IPS-11a (cell line): Measurements from ENCODE around the gene TK1.
"Not testable (repeated sequence)": the region's sequence is repeated elsewhere in the genome, so short reads cannot be mapped to it uniquely, and the experiment has no call there.

ENCODE experiments used
- H3K4me3 ChIP-seq: one replicate; pipeline ENCODE4 v1.5.1; 2013; ENCODE audit warnings: low read depth, low read length, control low read depth

The TK1 gene

DNA sequence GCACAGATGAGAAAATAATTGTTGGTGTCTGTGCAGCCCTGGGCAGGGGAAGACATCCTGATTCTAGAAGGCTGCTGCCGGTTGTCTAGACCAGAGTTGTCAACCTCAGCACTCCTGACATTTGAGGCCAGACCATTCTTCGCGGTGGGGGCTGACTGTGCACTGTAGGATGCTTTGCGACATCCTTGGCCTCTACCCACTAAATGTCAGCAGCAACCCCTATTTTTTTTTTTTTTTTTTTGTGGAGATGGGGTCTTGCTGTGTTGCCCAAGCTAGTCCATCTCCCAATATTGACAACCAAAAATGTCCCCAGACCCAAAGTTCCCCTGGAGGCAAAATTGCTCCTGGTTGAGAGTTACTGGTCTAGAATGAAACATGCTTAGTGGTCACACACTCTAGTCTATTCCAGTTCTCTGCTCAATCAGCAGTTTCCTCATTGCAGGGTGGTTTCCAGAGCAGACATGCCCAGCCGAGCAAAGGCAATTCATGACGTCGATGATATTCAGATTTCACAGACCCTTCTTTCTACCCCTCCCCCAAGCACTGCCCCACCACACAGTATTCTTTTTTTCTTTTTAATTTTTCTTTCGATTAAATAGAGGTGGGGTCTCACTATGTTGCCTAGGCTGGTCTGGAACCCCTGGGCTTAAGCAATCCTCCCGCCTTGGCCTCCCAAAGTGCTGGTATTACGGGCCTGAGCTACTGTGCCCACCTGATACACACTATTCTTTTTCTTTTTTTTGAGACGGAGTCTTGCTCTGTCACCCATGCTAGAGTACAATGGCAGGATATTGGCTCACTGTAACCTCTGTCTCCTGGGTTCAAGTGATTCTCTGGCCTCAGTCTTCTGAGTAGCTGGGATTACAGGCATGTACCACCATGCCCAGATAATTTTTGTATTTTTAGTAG, 31.7 kb downstream of the TK1 start:
- H3K4me3 ChIP-seq: no peak overlapping the region

DNA sequence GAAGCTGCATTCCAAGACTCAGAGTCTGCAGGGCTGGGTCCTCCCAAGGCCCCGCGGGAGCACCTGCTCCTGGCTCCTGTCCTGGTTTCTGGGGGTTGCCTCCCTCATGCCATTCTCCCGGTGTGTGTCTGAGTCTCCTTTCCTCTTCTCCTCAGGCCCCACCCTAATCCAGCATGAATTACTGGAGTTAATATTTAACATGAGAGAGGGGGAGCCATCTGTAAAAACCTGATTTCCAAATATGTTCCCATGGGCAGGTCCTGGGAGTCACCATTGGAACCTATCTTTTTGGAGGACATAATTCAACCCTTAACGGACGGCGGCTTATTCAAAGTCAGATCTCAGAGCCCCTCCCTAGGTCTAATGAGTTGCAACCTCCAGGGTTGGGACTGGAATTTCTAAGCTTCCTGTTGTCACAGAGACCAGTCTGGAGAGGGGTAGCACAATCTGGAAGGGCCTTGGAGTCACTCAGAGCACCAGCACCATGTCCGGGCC, 35.3 kb downstream of the TK1 start:
- no peak overlapping the region for H3K4me3 ChIP-seq

DNA sequence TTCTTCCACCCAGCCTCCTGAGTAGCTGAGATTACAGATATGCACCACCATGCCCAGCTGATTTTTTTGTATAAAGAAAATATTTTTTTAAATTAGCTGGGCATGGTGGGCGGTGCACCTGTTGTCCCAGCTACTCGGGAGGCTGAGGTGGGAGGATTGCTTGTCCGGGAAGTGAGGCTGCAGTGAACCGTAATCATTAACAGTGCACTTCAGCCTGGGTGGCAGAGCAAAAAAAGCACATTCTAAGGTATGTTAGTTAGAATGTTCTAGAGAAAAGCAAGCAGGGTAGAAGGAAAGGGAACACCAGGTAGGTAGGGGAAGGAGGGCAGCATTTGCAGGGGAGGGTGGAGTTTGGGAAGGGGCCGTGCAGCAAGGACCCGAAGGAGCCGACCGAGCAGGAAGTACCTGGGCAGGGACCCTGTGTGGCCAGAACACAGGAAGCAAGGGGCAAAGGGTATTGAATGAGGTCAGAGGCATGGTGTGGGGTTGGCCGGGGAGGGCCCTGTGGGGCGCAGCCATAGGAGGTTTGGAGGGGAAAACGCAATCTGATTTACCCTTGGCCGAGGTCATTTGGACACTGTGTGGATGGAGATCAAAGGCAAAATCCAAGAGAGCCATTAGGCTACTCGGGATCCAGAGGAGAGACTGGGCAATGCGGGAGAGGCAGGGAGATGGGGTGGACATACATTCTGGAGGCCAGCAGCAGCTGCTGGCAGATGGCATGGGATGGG, 38.4 kb downstream of the TK1 start:
- H3K4me3 ChIP-seq: no peak overlapping the region

DNA sequence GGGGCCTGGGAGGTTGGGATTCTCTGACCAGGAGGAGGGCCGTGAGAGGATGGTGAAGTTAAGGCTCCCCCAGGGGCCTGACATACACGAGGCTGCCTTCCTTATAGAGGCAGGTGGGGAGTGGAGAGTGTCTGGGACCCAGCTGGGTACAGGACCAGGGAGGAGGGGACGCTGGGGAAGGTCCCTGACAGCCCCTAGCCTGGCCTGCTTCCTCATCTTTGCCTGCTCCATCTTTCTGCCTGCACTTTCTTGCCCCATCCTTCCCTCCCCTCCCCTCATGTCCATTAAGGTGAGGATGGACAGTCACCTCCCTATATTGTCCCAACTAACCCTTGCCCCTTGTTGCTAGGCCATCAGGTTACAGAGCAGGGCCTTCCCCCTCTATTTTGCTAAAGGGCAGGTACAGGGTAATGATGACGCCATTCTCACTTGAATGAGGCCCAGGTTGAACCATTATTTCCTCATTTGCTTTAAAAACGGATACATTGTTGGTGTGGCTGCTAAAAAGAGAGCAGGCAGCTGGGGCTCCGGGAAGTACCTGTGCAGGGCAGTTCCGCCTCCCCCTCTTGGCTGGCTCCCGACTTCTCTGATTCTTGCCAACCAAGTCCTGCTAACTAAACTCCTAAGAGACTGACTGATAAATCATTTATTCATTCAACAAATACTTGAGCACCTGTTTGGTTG, 39.4 kb downstream of the TK1 start:
- no peak overlapping the region for H3K4me3 ChIP-seq

DNA sequence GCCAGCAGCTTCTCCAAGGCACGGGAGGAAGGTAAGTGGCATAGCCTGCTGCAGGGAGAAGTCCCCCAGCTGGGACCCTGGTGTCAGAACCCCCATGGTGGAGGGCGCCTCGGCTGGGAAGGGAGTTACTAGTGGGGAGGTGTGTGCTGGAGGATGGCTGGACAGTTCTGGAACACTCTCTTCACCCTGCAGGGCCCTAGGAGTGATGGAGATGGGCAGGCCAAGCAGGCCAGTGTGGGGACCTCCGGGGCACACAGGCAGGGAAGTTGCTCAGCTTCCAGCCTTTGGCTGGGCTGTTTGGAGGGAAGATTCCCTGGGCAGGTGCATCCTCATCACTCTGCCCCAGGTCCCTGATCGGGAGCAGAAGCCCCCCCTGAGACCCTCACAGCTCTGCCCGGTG, 40.0 kb downstream of the TK1 start:
- no peak overlapping the region for H3K4me3 ChIP-seq

DNA sequence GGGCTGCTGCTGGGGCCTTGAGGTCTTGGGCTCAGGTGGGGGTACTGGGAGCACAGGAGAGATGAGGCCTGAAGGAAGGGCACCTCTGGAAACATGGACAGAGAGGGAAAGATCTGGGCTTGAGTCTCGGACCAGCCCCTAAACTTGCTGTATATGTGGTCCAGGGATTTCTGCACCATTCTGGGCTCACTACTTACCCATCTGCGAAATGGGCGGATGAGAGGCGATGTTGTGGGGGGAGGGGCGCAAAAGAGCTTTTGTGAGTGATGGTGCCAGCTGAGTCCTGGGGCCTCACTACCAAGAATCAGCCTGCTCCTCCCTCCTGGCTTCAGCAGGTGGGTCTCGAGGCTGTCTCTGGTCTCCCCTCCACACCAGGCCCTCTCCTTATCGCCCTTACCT, 40.4 kb downstream of the TK1 start:
- no peak overlapping the region for H3K4me3 ChIP-seq

DNA sequence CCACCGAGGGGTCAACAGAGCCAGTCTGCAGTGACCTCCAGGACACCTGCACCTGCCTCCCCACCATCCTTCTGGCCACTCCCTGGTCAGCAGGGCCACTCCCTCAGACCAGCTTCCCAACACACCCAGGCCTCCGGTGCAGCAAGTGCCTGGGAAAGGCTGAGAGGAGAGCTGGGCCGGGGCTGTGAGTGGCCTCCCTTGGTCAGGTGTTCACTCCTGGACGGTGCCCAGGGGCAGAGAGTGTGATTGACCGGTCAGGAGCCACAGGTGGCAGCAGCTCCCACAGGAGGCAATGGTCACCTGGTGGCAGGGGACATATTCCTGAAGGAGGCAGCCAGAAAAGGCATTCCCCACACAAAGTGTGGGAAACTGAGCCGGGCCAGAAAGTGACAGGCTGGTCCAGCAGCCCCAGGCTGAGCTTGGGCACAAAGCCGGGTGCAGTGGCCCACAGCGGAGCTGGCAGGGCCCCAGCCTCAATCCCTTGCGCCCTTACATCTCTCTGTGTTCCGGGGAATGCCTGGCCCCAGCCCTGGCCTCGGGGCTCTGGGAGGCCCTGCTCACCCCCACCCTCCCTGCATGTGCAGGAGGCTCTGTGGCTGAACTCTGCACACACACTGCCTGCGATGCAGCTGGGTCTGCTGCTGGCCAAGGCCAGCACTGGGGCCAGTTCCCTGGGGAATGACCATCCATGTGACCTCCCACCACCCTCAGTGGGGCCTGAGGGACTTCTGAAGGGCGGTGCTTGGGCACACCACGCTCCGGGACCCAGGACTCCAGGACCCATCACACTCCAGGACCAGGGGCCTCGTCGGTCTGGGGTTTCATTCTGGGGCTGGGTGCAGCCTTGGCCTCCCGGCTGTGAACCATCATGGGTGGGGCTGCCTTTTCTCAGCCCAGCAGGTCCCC, 41.9 kb downstream of the TK1 start:
- no peak overlapping the region for H3K4me3 ChIP-seq

DNA sequence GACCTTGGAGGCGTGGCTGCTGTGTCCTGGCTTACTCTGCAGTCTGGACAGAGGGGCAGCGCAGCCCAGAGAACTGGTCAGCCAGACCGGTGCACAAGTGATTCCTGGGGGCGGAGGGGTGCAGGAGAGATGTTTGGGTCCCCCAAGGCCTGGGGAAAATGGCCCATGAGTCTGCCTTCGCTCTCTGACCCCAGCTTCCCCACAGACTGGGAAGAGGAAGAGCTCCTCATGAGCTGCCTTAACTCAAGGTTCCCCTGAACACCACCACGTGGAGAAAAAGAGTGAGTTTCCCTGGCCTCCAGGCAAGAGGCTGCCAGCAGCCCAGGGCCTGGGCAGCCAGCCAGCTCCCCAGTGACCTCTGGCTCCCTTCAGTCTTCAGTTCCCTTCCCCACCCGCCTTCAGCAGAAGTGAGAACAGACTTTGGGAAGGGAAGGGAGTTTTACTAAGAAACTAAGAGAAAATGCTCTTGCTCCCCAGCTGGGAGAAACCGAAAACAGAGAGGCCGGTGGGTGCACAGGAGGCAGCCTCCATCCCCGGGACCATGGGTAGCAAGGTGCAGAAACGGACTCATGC, 42.6 kb downstream of the TK1 start:
- H3K4me3 ChIP-seq: no peak overlapping the region

DNA sequence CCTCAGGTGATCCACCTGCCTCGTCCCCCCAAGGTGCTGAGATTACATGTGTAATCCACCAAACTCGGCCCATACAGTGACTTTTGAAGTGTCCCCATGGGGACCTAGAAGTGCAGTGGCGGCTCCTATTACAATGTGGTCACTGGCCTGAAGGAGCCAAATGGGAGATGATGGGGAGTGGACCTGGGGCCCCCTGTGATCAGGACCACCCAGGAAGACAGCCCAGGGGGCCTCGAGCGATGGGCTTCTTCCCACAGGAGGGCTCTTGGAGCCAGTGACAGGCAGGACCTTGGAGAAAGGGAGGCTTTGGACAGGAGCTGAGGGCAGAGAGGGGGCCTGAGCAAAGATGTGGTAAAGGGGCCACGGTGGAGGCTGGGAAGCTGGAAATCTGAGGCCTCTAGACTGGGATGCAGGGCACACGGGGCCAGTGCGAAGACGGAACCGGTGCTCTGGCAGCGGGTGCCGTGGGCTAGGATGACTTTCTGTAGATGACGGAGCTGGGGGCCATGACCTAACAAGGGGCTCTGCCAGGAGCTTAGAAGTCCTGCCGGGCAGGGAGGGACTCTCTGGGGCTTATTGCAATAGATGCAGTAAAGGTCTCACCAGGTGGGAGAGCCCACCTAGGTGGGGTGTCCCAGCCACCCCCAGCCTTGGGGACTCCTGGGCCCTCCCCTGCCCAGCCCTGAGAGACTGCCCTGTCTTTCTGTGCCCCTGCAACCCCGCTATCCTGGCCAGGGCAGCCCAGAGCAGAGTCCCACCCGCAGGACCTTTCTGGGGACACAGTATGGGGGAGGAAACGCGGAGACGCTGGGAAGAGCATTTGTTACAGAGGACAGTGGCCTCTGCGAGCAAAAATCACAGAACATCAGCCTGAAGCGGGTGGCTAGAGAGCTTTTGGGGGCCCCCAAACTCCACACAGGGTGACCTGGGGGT, 43.4 kb downstream of the TK1 start:
- no peak overlapping the region for H3K4me3 ChIP-seq

DNA sequence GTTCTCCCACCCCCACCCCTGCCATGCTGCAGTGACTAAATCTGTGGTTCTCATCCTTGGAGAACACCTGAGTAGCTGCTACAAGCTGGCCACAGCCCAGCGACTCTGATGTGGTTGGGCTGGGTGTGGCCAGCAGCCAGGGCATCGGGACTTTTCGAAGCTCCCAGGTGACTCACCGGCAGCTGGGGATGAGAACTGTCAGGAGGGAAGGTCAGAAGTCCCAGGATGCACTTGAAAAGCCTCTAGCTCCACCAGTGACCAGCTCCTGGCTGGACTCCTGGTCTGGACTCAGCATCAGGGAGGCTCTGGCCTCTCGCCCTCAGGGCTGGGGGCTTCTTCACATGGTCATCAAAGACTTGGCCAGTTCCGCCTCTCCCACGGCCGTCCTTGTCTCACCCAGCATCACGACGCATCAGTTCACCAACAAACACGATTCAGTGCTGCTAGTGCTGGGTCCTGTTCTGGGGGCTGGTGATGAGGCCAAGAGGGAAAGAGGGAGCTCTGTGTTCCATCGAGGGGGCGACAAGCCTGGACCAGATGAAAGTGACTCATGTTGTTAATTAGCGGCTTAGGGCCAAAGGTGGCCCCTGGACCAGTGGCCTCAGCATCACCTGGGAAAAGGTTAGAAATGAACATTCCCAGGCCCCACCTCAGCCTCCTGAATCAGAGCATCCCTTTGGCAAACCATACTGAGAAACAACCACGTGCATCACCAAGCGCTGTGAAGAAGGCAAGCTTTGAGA, 44.6 kb downstream of the TK1 start:
- no peak overlapping the region for H3K4me3 ChIP-seq

DNA sequence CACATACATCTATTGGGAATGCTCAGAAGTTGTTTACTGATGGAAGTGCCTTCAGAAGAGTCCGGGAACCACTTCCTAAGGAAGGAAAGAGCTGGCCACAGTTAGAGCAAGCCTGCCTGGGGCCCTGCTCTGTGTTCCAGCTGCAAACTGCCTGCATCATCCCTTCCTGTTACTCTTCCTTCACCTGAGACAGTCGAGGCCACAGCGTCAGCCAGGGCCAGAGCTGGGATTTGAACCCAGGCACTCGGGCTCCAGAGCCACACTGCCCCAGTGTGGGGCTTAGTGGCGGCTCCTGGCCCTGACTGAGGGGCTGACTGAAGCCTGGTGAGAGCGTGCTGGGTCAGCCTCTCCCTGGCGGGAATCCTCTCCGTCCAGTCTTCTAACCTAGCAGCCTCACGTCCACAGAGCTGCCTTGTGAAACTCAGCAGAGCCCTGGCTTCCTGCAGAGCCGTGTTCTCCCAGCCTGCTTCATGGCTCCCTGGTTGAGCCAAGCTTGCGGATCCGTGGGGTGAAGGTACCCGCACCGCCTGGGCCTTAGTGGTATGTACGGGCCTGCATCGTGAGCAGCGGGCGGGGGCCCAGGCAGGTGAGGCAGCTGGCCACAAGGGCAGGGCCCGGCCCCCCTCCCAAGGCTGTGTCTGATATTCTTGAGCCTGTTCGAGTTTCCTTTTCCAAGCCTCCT, 45.3 kb downstream of the TK1 start:
- H3K4me3 ChIP-seq: no peak overlapping the region

DNA sequence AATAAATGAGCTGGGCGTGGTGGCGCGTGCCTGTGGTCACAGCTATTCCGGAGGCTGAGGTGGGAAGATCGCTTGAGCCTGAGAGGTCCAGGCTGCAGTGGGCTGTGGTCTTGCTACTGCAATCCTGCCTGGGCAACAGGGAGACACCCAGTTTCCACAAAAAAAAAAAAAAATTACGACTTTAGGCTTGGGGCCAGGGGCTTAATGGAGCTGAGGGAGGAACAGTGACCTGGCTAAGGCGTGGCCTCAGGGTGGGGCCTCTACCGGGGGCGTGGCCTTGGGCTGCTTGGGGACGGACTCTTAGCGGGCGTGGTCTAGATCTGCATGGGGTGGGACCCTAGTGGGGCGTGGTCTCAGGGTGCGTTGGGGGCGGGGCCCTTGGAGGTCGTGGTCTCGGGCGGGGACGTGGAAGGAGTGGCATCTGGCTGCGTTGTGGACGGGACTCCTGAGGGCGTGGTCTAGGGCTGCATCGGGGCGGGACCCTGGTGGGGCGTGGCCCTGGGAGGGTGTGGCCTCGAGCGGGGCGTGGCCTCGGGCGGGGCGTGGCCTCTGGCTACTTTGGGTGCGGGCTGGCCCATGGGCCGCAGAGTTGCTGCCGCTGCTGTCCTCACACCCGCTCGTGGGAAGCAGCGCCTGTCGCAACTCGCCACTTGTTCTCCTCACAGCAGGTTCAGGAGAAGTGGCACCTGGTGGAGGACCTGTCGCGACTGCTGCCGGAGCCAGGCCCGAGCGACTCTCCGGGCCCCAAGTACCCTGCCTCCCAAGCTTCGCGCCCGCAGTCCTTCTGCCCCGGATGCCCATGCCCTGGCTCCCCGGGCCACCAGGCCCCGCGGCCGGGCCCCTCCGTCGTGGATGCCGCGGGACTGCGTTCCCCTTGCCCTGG, 46.4 kb downstream of the TK1 start:
- no peak overlapping the region for H3K4me3 ChIP-seq

DNA sequence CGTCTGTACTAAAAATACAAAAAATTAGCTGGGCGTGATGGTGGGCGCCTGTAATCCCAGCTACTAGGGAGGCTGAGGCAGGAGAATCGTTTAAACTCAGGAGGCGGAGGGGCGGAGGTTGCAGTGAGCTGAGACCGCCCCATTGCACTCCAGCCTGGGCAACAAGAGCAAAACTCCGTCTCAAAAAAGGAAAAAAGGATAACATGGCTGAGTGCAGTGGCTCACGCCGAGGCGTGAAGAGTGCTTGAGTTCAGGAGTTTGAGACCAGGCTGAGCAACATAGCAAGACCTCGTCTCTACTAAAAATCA, 47.0 kb downstream of the TK1 start:
- H3K4me3 ChIP-seq: not testable (repeated sequence)

DNA sequence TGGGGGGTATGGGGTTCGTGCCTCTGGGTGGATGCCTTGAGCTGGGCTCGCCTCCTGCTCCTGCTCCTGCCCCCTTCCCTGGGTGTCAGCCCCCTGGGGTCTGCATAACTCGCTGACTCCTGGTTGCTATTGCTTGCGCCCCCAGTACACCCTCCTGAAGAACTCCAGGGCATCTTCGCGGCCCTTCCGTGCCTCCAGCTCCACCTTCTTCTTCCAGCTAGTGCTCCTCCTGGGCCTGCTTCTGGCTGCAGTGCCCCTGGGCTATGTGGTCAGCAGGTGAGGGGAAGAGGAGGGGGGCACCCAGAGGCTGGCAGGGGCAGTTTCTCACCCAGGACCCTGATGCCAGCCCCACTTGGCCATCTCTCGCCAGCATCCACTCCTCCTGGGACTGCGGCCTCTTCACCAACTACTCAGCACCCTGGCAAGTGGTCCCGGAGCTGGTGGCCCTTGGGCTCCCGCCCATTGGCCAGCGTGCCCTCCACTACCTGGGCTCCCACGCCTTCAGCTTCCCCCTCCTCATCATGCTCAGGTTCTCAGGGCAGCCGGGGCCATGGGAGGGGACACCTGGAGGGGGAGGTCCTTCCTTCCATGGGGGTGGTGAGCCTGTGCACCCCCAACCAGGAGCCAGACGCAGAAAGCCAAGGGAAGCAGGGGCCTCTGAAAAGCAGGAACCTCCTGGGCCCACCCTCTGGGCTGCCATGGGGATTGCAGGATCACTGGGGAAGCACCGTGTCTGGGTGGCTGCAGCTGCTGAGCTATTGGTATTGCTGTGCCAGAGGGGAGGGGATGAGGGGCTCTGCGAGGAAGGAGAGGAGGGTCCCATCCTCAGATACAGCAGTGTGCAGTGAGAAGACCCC, 48.4 kb downstream of the TK1 start:
- no peak overlapping the region for H3K4me3 ChIP-seq

DNA sequence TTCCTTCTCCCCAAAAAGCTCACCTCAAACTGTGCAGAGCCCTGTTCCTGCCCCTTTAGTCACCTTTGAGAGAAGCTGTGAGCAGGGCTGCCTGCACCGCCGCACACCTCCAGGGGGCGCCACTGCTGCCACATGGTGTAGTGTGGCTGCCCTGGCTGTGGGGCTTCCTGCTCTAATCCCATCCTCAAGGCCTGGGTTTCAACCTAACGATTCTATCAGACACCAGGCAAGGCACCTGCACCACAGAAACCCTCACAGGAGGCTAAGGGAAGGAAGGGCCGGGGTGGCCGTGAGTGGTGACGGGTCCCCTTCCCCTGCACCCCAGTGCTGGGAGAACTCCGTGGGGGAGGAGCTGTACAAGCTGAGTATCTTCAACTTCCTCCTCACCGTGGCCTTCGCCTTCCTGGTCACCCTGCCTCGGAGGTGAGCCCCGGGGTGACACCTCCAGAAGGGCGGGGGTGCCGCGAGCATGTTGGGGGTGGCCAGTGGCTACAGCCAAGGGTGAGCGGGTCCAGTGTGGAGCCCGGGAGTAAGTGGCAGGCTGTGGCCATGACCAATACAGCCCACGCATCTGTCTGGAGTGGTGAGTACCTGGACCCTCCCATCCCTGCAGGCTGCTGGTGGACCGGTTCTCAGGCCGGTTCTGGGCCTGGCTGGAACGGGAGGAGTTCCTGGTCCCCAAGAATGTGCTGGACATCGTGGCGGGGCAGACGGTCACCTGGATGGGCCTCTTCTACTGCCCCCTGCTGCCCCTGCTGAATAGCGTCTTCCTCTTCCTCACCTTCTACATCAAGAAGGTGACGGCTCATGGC, 49.3 kb downstream of the TK1 start:
- H3K4me3 ChIP-seq: no peak overlapping the region
